A549 (cell line): ENCODE data around the gene IL21R. TPM values are rescaled to one million over a fixed set of nuclear protein-coding genes. Genes with fewer than 3 reads are reported as not detected.
A peak's percentile ranks its signal among the peaks of the same experiment; 100 is the strongest.

ENCODE experiments used
- ATAC-seq, 2 experiments: fragments of 200-7000 bp in 1 of 2; fragments of >200 bp in 1 of 2; cut with Nextera tagmentation in 1 of 2; cut with Tn5 transposase in 1 of 2; 3 replicates each; pipeline versions ENCODE4 v1.8.0 to v1.9.1; 2018 to 2020; ENCODE audit warnings: mild to moderate bottlenecking in 1 of 2, moderate library complexity in 1 of 2
- CTCF ChIA-PET: fragments of 300-600 bp; sonication (Branson Sonifier 250); formaldehyde crosslinking; extraction: SDS; loops from one replicate; lab custom pipeline; 2021; ENCODE audit warnings: antibody characterized with exemption, inconsistent platforms; lab: Yijun Ruan, JAX
- POLR2A ChIA-PET: fragments of 350-600 bp; formaldehyde crosslinking; extraction: SDS; loops from one replicate; lab custom pipeline; 2021; ENCODE audit warnings: antibody characterized with exemption, inconsistent platforms; lab: Yijun Ruan, JAX
- DNase-seq, 2 experiments: peaks; one replicate each; pipeline versions ENCODE4 v3.0.0 to v3.0.0-alpha.2; 2011 to 2016; ENCODE audit warnings: low read depth in 1 of 2, low spot score in 1 of 2
- FAIRE-seq: peaks from 2 replicates; lab custom pipeline; 2011; peaks lifted over from hg19 to GRCh38; lab: Jason Lieb, UNC
- H3K27ac ChIP-seq, 2 experiments: fragments of >200 bp; sonication (Bioruptor Twin); formaldehyde crosslinking; 3 replicates each; pipeline ENCODE4 v1.5.1; 2016 to 2017
- H3K4me1 ChIP-seq: fragments of >200 bp; sonication (Bioruptor Twin); formaldehyde crosslinking; 3 replicates; pipeline ENCODE4 v1.6.1; 2016
- H3K4me2 ChIP-seq: fragments of >200 bp; sonication (Bioruptor Twin); formaldehyde crosslinking; 3 replicates; pipeline ENCODE4 v1.6.1; 2016
- H3K4me3 ChIP-seq: fragments of >200 bp; sonication (Bioruptor Twin); formaldehyde crosslinking; 3 replicates; pipeline ENCODE4 v1.5.1; 2016
- H3K9me3 ChIP-seq: fragments of >200 bp; sonication (Bioruptor Twin); formaldehyde crosslinking; 3 replicates; pipeline ENCODE4 v1.6.1; 2016
- EHF ChIP-seq: fragments of 250-450 bp; sonication (Bioruptor Pico); IDR thresholded peaks from 2 replicates; pipeline ENCODE4 v1.5.0; 2020; ENCODE audit warnings: mild to moderate bottlenecking
- FOSL2 ChIP-seq, 2 experiments: fragments of 450-650 bp in 1 of 2; fragments of >200 bp in 1 of 2; sonication (Bioruptor Twin) in 1 of 2; formaldehyde crosslinking; IDR thresholded peaks; 2 replicates each; pipeline versions ENCODE4 v1.5.0 to v1.6.1; 2016 to 2020; ENCODE audit warnings: mild to moderate bottlenecking in 1 of 2, moderate library complexity in 1 of 2
- HEYL ChIP-seq: fragments of 250-450 bp; sonication (Bioruptor Pico); IDR thresholded peaks from 2 replicates; pipeline ENCODE4 v1.8.0; 2021; ENCODE audit warnings: mild to moderate bottlenecking, moderate library complexity
- JUN ChIP-seq, 2 experiments: fragments of >200 bp; sonication (Bioruptor Twin); formaldehyde crosslinking; IDR thresholded peaks; 2 replicates in 1 of 2; 3 replicates in 1 of 2; pipeline ENCODE4 v1.6.1; 2016 to 2017
- MAZ ChIP-seq: fragments of 150-350 bp; IDR thresholded peaks from 2 replicates; pipeline ENCODE4 v1.6.1; 2014; ENCODE audit warnings: antibody characterized with exemption, low read depth, low read length, borderline replicate concordance
- RAD21 ChIP-seq, 2 experiments: fragments of >200 bp in 1 of 2; sonication (Bioruptor Twin) in 1 of 2; formaldehyde crosslinking in 1 of 2; IDR thresholded peaks in 1 of 2; conservative IDR thresholded peaks in 1 of 2; 2 replicates in 1 of 2; 3 replicates in 1 of 2; pipeline ENCODE4 v1.6.1; 2012 to 2018; ENCODE audit warnings: inconsistent platforms in 1 of 2
- SMC3 ChIP-seq: fragments of >200 bp; sonication (Bioruptor Twin); formaldehyde crosslinking; IDR thresholded peaks from 3 replicates; pipeline ENCODE4 v1.6.1; 2018; ENCODE audit warnings: inconsistent platforms
- ZFP36 ChIP-seq: fragments of 450-650 bp; IDR thresholded peaks from 2 replicates; pipeline ENCODE4 v1.6.1; 2014; ENCODE audit warnings: borderline replicate concordance; ENCODE audit not compliant: partially characterized antibody
- WGBS: methylation state at CpG from one replicate; pipeline ENCODE4 v1.1.6; 2017; ENCODE audit errors: missing lambda C conversion rate; 5-methylcytosine and 5-hydroxymethylcytosine counted together
- polyA plus RNA-seq, 4 experiments: library from polyadenylated mRNA; depleted of rRNA in 3 of 4; stranded (reverse); fragments of >200 nt; fragmentation: RNase III in 1 of 4; extraction: RNeasy Plus Mini Kit Qiagen cat#74134 plus additional on column Dnase treatment in 1 of 4; gene quantifications; 2 replicates in 3 of 4; 3 replicates in 1 of 4; pipeline ENCODE4 v1.2.3, GENCODE V29; 2011 to 2017
- TF ChIP-seq, protein P1 (sequence below): fragments of 150-350 bp; IDR thresholded peaks from 2 replicates; pipeline ENCODE4 v1.6.1; 2014; ENCODE audit warnings: low read depth, mild to moderate bottlenecking, low read length
- TF ChIP-seq, protein P2 (sequence below): fragments of >200 bp; sonication (Bioruptor Twin); formaldehyde crosslinking; IDR thresholded peaks from 3 replicates; pipeline ENCODE4 v1.5.1; 2016
- TF ChIP-seq, protein P3 (sequence below): IDR thresholded peaks from 2 replicates; pipeline ENCODE4 v1.6.1; 2012
- TF ChIP-seq, protein P4 (sequence below): IDR thresholded peaks from 2 replicates; pipeline ENCODE4 v1.6.1; 2012

Gene IL21R
- polyA plus RNA-seq, 2 of the 4 experiments (the other 2 are of a cell fraction), result 0.04 to 0.09 TPM

DNA sequence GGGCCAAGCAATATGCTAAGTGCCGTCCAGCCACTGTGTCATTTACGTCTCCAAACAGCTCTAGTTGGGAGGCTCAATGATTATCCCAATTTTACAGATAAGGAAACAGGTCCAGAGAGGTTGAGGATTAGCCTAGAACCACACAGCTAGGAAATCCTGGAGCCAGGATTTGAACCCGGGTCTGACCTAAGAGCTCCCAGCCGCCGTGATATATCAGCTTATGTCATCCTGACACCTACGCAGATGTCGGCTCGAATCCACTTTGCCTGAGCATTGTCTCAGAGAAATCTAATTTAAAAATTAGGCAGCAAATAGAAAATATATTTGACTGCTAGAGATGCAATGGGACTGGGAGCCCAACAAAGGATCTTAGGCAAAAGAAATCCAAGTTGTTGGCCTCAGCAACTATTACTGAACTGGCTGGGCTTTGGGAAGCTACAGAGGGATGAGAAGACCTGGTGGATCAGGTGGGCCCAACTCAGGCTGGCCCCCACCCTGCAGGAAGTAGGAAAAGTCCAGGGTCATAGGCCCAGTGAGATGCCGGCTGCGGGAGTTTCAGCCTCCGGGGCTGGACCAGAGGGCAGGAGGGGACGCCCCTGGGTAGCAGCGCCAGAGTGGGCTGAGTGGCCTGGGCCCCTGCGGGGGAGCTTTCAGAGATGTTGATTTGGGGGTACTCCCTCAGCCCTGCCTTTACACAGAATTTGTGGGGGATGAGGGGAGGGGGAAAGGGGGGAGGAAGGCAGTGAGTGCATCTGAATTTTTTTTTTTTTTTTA, 35.1 kb upstream of the IL21R start:
- H3K27ac ChIP-seq, result peak overlapping the region in 1 of 2 experiments; percentile 83; a peak in 3 of 6 replicates
- peaks cover 40% of the 10 kb centered on the region for H3K4me1 ChIP-seq
- ChIA-PET CTCF (interaction anchor here (0.8 to 7.5 kb wide), 35 partner anchors 9 to 256 kb away, joined by 3 to 291 read pairs (median 6); no protein-coding TSS in a partner anchor), POLR2A (interaction anchor here (1.1 to 1.6 kb wide), 2 partner anchors 98 to 163 kb away, joined by 4 to 10 read pairs; partner anchors contain the start of genes KDM8 and NSMCE1)
- WGBS, result 94% methylated on average over 14 of the region's 14 CpGs
- DNase-seq, result no peak
- no peak overlapping the region for H3K4me3 ChIP-seq
- TF ChIP-seq, protein P1, sequence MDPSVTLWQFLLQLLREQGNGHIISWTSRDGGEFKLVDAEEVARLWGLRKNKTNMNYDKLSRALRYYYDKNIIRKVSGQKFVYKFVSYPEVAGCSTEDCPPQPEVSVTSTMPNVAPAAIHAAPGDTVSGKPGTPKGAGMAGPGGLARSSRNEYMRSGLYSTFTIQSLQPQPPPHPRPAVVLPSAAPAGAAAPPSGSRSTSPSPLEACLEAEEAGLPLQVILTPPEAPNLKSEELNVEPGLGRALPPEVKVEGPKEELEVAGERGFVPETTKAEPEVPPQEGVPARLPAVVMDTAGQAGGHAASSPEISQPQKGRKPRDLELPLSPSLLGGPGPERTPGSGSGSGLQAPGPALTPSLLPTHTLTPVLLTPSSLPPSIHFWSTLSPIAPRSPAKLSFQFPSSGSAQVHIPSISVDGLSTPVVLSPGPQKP, result no peak
- H3K9me3 ChIP-seq, result 0 out of 3 replicates have a peak, but pooled peaks cover 3% of the 10 kb centered on the region
- FAIRE-seq, result no peak
- ATAC-seq, result no peak
- no peak overlapping the region for H3K4me2 ChIP-seq

DNA sequence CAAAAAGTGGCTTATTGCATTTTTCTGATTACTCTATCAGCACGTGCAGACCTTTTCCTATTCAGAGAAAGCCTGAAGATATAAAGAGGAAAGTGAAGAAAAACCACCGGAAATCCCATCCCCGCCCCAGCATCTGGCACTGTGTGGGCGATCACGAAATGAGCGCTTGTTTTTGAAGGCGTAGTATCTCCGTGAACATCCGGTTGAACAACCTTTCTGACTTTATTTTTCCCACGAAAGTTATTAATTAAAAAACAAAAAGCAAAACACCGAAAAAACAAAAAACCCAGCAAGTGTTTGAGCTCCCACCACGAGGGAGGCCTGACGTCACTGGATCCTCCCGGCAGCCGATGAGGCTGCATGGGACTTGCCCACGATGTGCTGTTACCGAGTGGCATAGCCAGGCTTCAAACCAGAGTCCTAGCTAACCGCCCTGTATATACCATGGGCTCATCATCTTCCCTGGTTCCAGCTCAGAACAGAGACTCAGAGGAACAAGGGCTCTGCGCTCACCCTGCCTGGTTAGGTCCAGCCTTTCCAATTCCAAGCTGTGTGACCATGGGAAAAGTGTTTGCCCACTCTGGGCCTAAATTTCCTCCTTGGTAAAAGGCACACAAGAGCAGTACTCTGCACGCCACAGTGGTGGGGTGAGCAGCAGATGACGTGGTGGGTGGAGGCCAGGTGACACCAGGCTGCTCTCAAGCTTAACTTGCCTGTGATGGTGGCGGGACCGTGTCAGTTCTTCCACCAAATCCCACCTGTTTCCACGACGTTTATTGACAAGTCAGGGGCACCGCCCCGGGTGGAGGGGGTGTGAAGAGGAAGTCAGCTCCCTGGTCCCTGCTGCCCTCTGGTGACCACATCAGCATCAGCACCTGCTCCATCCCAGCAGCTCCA, 34.3 kb upstream of the IL21R start:
- WGBS, result 55% methylated on average over 27 of the region's 27 CpGs
- no peak for FAIRE-seq
- Histone ChIP-seq H3K4me3 (no peak overlapping the region), H3K4me2 (peak overlapping the region; percentile 58), H3K9me3 (0 out of 3 replicates have a peak, but pooled peaks cover 3% of the 10 kb centered on the region), H3K4me1 (peaks cover 40% of the 10 kb centered on the region), H3K27ac (peak overlapping the region; percentile 25 to 83; a peak in 4 of 6 replicates)
- DNase-seq, result peak; percentile 74 to 87
- ChIA-PET POLR2A (interaction anchor here (1.1 to 1.6 kb wide), 2 partner anchors 99 to 164 kb away, joined by 4 to 10 read pairs; partner anchors contain the start of genes KDM8 and NSMCE1), CTCF (interaction anchor here (0.6 to 7.5 kb wide), 64 partner anchors 8 to 511 kb away, joined by 3 to 291 read pairs (median 6); partner anchors contain the start of gene KDM8)
- ATAC-seq, result peak; percentile 69 to 77
- no peak for TF ChIP-seq FOSL2 (IDR thresholded peaks at IDR 0.05)
- TF ChIP-seq FOSL2 (CRISPR knock-in tag; IDR thresholded peaks at IDR 0.05), result no peak
- TF ChIP-seq RAD21 (conservative IDR thresholded peaks at IDR 0.05 in 1 of 2, IDR thresholded peaks at IDR 0.05 in 1 of 2), result peak; percentile 93 to 97
- TF ChIP-seq, protein P2, sequence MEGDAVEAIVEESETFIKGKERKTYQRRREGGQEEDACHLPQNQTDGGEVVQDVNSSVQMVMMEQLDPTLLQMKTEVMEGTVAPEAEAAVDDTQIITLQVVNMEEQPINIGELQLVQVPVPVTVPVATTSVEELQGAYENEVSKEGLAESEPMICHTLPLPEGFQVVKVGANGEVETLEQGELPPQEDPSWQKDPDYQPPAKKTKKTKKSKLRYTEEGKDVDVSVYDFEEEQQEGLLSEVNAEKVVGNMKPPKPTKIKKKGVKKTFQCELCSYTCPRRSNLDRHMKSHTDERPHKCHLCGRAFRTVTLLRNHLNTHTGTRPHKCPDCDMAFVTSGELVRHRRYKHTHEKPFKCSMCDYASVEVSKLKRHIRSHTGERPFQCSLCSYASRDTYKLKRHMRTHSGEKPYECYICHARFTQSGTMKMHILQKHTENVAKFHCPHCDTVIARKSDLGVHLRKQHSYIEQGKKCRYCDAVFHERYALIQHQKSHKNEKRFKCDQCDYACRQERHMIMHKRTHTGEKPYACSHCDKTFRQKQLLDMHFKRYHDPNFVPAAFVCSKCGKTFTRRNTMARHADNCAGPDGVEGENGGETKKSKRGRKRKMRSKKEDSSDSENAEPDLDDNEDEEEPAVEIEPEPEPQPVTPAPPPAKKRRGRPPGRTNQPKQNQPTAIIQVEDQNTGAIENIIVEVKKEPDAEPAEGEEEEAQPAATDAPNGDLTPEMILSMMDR, result peak; percentile 91
- TF ChIP-seq HEYL (CRISPR knock-in tag), result no peak
- TF ChIP-seq MAZ, result peak; percentile 55; the same call in 1 of the 2 replicates
- TF ChIP-seq, protein P3, sequence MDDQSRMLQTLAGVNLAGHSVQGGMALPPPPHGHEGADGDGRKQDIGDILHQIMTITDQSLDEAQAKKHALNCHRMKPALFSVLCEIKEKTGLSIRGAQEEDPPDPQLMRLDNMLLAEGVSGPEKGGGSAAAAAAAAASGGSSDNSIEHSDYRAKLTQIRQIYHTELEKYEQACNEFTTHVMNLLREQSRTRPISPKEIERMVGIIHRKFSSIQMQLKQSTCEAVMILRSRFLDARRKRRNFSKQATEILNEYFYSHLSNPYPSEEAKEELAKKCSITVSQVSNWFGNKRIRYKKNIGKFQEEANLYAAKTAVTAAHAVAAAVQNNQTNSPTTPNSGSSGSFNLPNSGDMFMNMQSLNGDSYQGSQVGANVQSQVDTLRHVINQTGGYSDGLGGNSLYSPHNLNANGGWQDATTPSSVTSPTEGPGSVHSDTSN, result no peak
- TF ChIP-seq SMC3, result peak; percentile 94
- TF ChIP-seq, protein P4, sequence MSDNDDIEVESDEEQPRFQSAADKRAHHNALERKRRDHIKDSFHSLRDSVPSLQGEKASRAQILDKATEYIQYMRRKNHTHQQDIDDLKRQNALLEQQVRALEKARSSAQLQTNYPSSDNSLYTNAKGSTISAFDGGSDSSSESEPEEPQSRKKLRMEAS, result peak; percentile 49
- TF ChIP-seq ZFP36, result peak; percentile 68

DNA sequence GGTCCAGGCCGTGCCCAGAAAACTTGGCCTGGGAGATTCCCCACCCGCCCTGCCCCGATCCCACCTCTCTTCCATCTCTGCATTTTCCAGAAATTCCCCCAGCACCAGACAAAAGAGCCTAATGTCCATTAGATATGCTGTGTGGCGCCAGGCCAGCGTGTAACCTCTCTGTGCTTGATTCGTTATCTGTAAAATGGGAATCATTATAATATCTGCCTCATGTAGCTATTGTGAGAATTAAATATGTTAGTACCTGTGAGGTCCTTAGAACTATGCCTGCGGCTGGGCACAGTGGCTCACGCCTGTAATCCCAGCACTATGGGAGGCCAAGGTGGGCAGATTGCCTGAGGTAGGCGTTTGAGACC, 33.6 kb upstream of the IL21R start:
- 38% methylated on average over 7 of the region's 9 CpGs for WGBS
- peaks cover 36% of the 10 kb centered on the region for H3K4me1 ChIP-seq
- 0 out of 6 replicates have a peak overlapping the region, but pooled peaks of 1 of the 2 experiments have one; percentile 1 for H3K27ac ChIP-seq
- POLR2A ChIA-PET, result interaction anchor here (1.1 to 1.6 kb wide), 2 partner anchors 100 to 165 kb away, joined by 4 to 10 read pairs; partner anchors contain the start of genes KDM8 and NSMCE1
- CTCF ChIA-PET, result interaction anchor here (0.6 to 7.5 kb wide), 55 partner anchors 8 to 512 kb away, joined by 3 to 291 read pairs (median 7); partner anchors contain the start of gene KDM8
- no peak overlapping the region for H3K4me3 ChIP-seq
- peak overlapping the region; percentile 58; the same call in 2 of the 3 replicates for H3K4me2 ChIP-seq
- no peak for FAIRE-seq
- DNase-seq, result no peak
- ATAC-seq, result no peak
- TF ChIP-seq EHF (CRISPR knock-in tag), result no peak
- TF ChIP-seq JUN (IDR thresholded peaks at IDR 0.05), result 0 out of 5 replicates have a peak, but pooled peaks of 1 of the 2 experiments have one; percentile 15
- 0 out of 3 replicates have a peak, but pooled peaks cover 3% of the 10 kb centered on the region for H3K9me3 ChIP-seq
